Naive thymus-derived CD4-positive, alpha-beta T cell (primary cell): ENCODE data around the gene RILPL1. TPM values are rescaled to one million over a fixed set of nuclear protein-coding genes. Genes with fewer than 3 reads are reported as not detected.

Source experiments
- ATAC-seq: fragments of 150-1000 bp; cut with Tn5 transposase; 2 replicates; pipeline ENCODE4 v1.10.0; 2021; ENCODE audit warnings: mild to moderate bottlenecking, moderate library complexity
- CTCF ChIA-PET: fragments of 350-600 bp; sonication (Branson Sonifier 250); formaldehyde crosslinking; loops from one replicate; lab custom pipeline; 2021; ENCODE audit warnings: antibody characterized with exemption; lab: Charles Lee
- POLR2A ChIA-PET: fragments of 350-600 bp; sonication (Branson Sonifier 250); formaldehyde crosslinking; loops from one replicate; lab custom pipeline; 2021; ENCODE audit warnings: antibody characterized with exemption, inconsistent platforms; lab: Charles Lee
- DNase-seq, 9 donors: peaks; one replicate each; pipeline versions ENCODE4 v3.0.0 to v3.0.0-alpha.2; 2020 to 2022; ENCODE audit warnings: mixed read lengths in 1 of 9
- H3K27ac ChIP-seq: one replicate; pipeline ENCODE4 v1.7.0; 2013; ENCODE audit warnings: mild to moderate bottlenecking, low read depth, low read length, moderate library complexity
- H3K27me3 ChIP-seq, 2 donors: one replicate each; pipeline ENCODE4 v1.7.0; 2013; ENCODE audit warnings: low read length in 2 of 2, mild to moderate bottlenecking in 2 of 2, moderate library complexity in 2 of 2; ENCODE audit not compliant: control insufficient read depth in 2 of 2, insufficient read depth in 2 of 2
- H3K36me3 ChIP-seq, 3 experiments: 1 replicate in 2 of 3; 2 replicates in 1 of 3; pipeline ENCODE4 v1.7.0; 2013; ENCODE audit warnings: low read length in 3 of 3, mild to moderate bottlenecking in 3 of 3, moderate library complexity in 1 of 3; ENCODE audit not compliant: insufficient read depth in 3 of 3, control insufficient read depth in 2 of 3
- H3K4me1 ChIP-seq, 2 donors: one replicate each; pipeline ENCODE4 v1.7.0; 2013; ENCODE audit warnings: low read length in 2 of 2, mild to moderate bottlenecking in 2 of 2, moderate library complexity in 1 of 2; ENCODE audit not compliant: control insufficient read depth in 2 of 2, insufficient read depth in 2 of 2
- H3K4me3 ChIP-seq: 2 replicates; pipeline ENCODE4 v1.7.0; 2013; ENCODE audit warnings: mild to moderate bottlenecking, low read length
- H3K9me3 ChIP-seq, 3 experiments: 1 replicate in 2 of 3; 2 replicates in 1 of 3; pipeline ENCODE4 v1.7.0; 2013; ENCODE audit warnings: low read length in 3 of 3; ENCODE audit not compliant: control insufficient read depth in 2 of 3
- H3K27ac Mint-ChIP-seq, 9 donors: one replicate each; pipeline ENCODE4 v1.8.0; 2020 to 2022; ENCODE audit warnings: mixed read lengths in 9 of 9, mild to moderate bottlenecking in 8 of 9, moderate library complexity in 5 of 9, inconsistent platforms in 2 of 9
- H3K27me3 Mint-ChIP-seq, 5 donors: one replicate each; pipeline ENCODE4 v1.8.0; 2021 to 2022; ENCODE audit warnings: mixed read lengths in 5 of 5, mild to moderate bottlenecking in 1 of 5
- H3K36me3 Mint-ChIP-seq, 5 donors: one replicate each; pipeline ENCODE4 v1.8.0; 2020 to 2022; ENCODE audit warnings: mixed read lengths in 5 of 5, mild to moderate bottlenecking in 3 of 5, inconsistent platforms in 1 of 5
- H3K4me1 Mint-ChIP-seq, 7 donors: one replicate each; pipeline ENCODE4 v1.8.0; 2020 to 2022; ENCODE audit warnings: mixed read lengths in 7 of 7, mild to moderate bottlenecking in 3 of 7, inconsistent platforms in 1 of 7
- H3K4me3 Mint-ChIP-seq, 10 donors: one replicate each; pipeline ENCODE4 v1.8.0; 2020 to 2022; ENCODE audit warnings: mild to moderate bottlenecking in 10 of 10, mixed read lengths in 10 of 10, moderate library complexity in 6 of 10, inconsistent platforms in 2 of 10
- H3K9me3 Mint-ChIP-seq, 11 donors: one replicate each; pipeline ENCODE4 v1.8.0; 2020 to 2022; ENCODE audit warnings: mixed read lengths in 11 of 11, mild to moderate bottlenecking in 4 of 11, inconsistent platforms in 1 of 11, moderate library complexity in 1 of 11
- intact Hi-C, 2 donors: fragments of 100-400 bp; cut with micrococcal nuclease; formaldehyde crosslinking; loops; one replicate each; pipeline ENCODE4 v1.15.1; 2023
- polyA plus RNA-seq, 2 donors: library from polyadenylated mRNA; unstranded; fragments of 300-500 nt; fragmentation: Illumina TruSeq; gene quantifications; one replicate each; pipeline ENCODE4 v1.2.3, GENCODE V29; 2021
- total RNA-seq, 6 experiments: library from RNA in 5 of 6; stranded (reverse) in 5 of 6; gene quantifications; 1 replicate in 5 of 6; 2 replicates in 1 of 6; pipeline ENCODE4 v1.2.3 and lab custom pipeline; 2021 to 2026

The RILPL1 gene
- total and polyA plus RNA-seq, 7 experiments from 2014 or later = 0.29 to 9.2 (median 3.6) TPM; not detected in 1

- Histone ChIP-seq H3K36me3 (no peaks in the 10 kb centered on the region), H3K9me3 (no peaks in the 10 kb centered on the region), H3K27ac (no peak overlapping the region), H3K4me1 (peaks cover 0 to 18% of the 10 kb centered on the region in 2 donors), H3K4me3 (no peak overlapping the region), H3K27me3 (no peaks in the 10 kb centered on the region)
- ATAC-seq (no peak), DNase-seq (no peak)
- POLR2A ChIA-PET = interaction anchor here (0.6 to 7.0 kb wide), 2 partner anchors 14 to 30 kb away, joined by 4 to 74 read pairs; partner anchors contain the start of gene SNRNP35
- H3K27me3 Mint-ChIP-seq = no peaks in the 10 kb centered on the region
- peaks cover 8 to 36% (median 24%) of the 10 kb centered on the region in 7 donors for H3K4me1 Mint-ChIP-seq
- H3K4me3 Mint-ChIP-seq = no peak overlapping the region
- intact Hi-C loops = loop anchor here in 1 of 2 donors (5.0 kb wide), 1 partner anchor 212 kb away; the partner anchor contains the start of genes MPHOSPH9 and MTRFR
- no peaks in the 10 kb centered on the region for H3K9me3 Mint-ChIP-seq
- CTCF ChIA-PET = no interaction called here
- peaks cover 0 to 3% (median 0%) of the 10 kb centered on the region in 5 donors for H3K36me3 Mint-ChIP-seq
- no peak overlapping the region for H3K27ac Mint-ChIP-seq
Measured at GRCh38 chr12:123444092-123445026, 89.2 kb downstream of the RILPL1 start.

GRCh38 chr12:123442774-123443173 is 90.7 kb downstream of the RILPL1 start:
- ATAC-seq (peak; percentile 20), DNase-seq (no peak)
- no peaks in the 10 kb centered on the region for H3K9me3 Mint-ChIP-seq
- Histone ChIP-seq H3K27me3 (no peaks in the 10 kb centered on the region), H3K4me1 (peaks cover 0 to 15% of the 10 kb centered on the region in 2 donors), H3K9me3 (no peaks in the 10 kb centered on the region), H3K4me3 (no peak overlapping the region), H3K27ac (no peak overlapping the region), H3K36me3 (no peaks in the 10 kb centered on the region)
- no peaks in the 10 kb centered on the region for H3K27me3 Mint-ChIP-seq
- CTCF ChIA-PET = no interaction called here
- POLR2A ChIA-PET = no interaction called here
- H3K4me3 Mint-ChIP-seq = no peak overlapping the region
- H3K36me3 Mint-ChIP-seq = no peaks in the 10 kb centered on the region
- intact Hi-C loops = no loop called here
- no peak overlapping the region for H3K27ac Mint-ChIP-seq
- peaks cover 8 to 23% (median 13%) of the 10 kb centered on the region in 7 donors for H3K4me1 Mint-ChIP-seq

GRCh38 chr12:123441523-123442164 is 91.9 kb downstream of the RILPL1 start:
- H3K27ac ChIP-seq = no peak overlapping the region
- CTCF ChIA-PET = no interaction called here
- H3K27me3 ChIP-seq = no peaks in the 10 kb centered on the region
- no peaks in the 10 kb centered on the region for H3K27me3 Mint-ChIP-seq
- H3K27ac Mint-ChIP-seq = no peak overlapping the region
- POLR2A ChIA-PET = interaction anchor here (0.6 to 1.0 kb wide), 3 partner anchors 8 to 223 kb away, joined by 3 to 4 read pairs (median 3); no protein-coding TSS in a partner anchor
- intact Hi-C loops = no loop called here
- H3K4me3 ChIP-seq = no peak overlapping the region
- no peak for DNase-seq
- H3K36me3 Mint-ChIP-seq = no peaks in the 10 kb centered on the region
- ATAC-seq = no peak
- H3K4me3 Mint-ChIP-seq = no peak overlapping the region
- H3K4me1 Mint-ChIP-seq = peaks cover 8 to 20% (median 13%) of the 10 kb centered on the region in 7 donors
- no peaks in the 10 kb centered on the region for H3K36me3 ChIP-seq
- H3K9me3 ChIP-seq = no peaks in the 10 kb centered on the region
- H3K9me3 Mint-ChIP-seq = no peaks in the 10 kb centered on the region
- H3K4me1 ChIP-seq = peaks cover 0 to 12% of the 10 kb centered on the region in 2 donors

GRCh38 chr12:123436017-123436964 is 97.2 kb downstream of the RILPL1 start, which contains the start of gene RILPL2:
RILPL2 (minus strand) TSS chr12:123436684; CDS start chr12:123436420, 264 bp downstream.
- H3K4me1 Mint-ChIP-seq = peaks cover 24 to 47% (median 33%) of the 10 kb centered on the region in 7 donors
- POLR2A ChIA-PET = interaction anchor here (0.6 to 6.0 kb wide), 6 partner anchors 13 to 599 kb away, joined by 3 to 48 read pairs (median 5); partner anchors contain the start of gene SNRNP35
- Histone ChIP-seq H3K27me3 (no peaks in the 10 kb centered on the region), H3K27ac (peak within 1 kb of the TSS; percentile 88), H3K4me3 (peak within 1 kb of the TSS; percentile 96), H3K9me3 (no peaks in the 10 kb centered on the region), H3K4me1 (peaks cover 11 to 29% of the 10 kb centered on the region in 2 donors), H3K36me3 (peaks cover 0 to 4% (median 0%) of the 10 kb centered on the region in 3 experiments)
- H3K4me3 Mint-ChIP-seq = peak within 1 kb of the TSS; percentile 85 to 97 (median 93)
- peaks cover 0 to 7% (median under 1%) of the 10 kb centered on the region in 5 donors for H3K36me3 Mint-ChIP-seq
- H3K27me3 Mint-ChIP-seq = no peaks in the 10 kb centered on the region
- no peaks in the 10 kb centered on the region for H3K9me3 Mint-ChIP-seq
- ATAC-seq (peak; percentile 91), DNase-seq (peak; percentile 79 to 96 (median 88))
- peak within 1 kb of the TSS; percentile 77 to 96 (median 88) for H3K27ac Mint-ChIP-seq
- CTCF ChIA-PET = interaction anchor here (0.6 to 1.3 kb wide), 3 partner anchors 146 to 182 kb away, joined by 3 to 5 read pairs (median 3); no protein-coding TSS in a partner anchor
- intact Hi-C loops = loop anchor here (1.0 to 5.0 kb wide), 10 partner anchors 12 to 277 kb away; partner anchors contain the start of genes SNRNP35 (in 2 of the 2), TMED2 (in 2 of the 2), ATP6V0A2 (in 1 of the 2) and KMT5A (in 1 of the 2)

- Mint-ChIP-seq H3K27ac (peak overlapping the region; percentile 77 to 96 (median 88)), H3K36me3 (peaks cover 0 to 13% (median 6%) of the 10 kb centered on the region in 5 donors), H3K27me3 (no peaks in the 10 kb centered on the region), H3K4me1 (peaks cover 24 to 51% (median 38%) of the 10 kb centered on the region in 7 donors), H3K4me3 (peak overlapping the region; percentile 85 to 97 (median 93)), H3K9me3 (no peaks in the 10 kb centered on the region)
- Histone ChIP-seq H3K27ac (peak overlapping the region; percentile 88), H3K27me3 (no peaks in the 10 kb centered on the region), H3K36me3 (peaks cover 0 to 10% (median 0%) of the 10 kb centered on the region in 3 experiments), H3K4me3 (peak overlapping the region; percentile 96), H3K9me3 (no peaks in the 10 kb centered on the region), H3K4me1 (peaks cover 11 to 34% of the 10 kb centered on the region in 2 donors)
- POLR2A ChIA-PET = interaction anchor here (0.6 to 6.0 kb wide), 6 partner anchors 14 to 598 kb away, joined by 3 to 48 read pairs (median 6); partner anchors contain the start of gene SNRNP35
- intact Hi-C loops = loop anchor here (1.0 to 5.0 kb wide), 10 partner anchors 13 to 277 kb away; partner anchors contain the start of genes SNRNP35 (in 2 of the 2), TMED2 (in 2 of the 2), ATP6V0A2 (in 1 of the 2) and KMT5A (in 1 of the 2)
- CTCF ChIA-PET = interaction anchor here (0.6 to 1.3 kb wide), 3 partner anchors 71 to 182 kb away, joined by 3 to 5 read pairs (median 3); partner anchors contain the start of gene SBNO1
- DNase-seq = no peak
- ATAC-seq = no peak
Measured at GRCh38 chr12:123435636-123436016, 97.9 kb downstream of the RILPL1 start.
